Measurements from ENCODE around the gene WDR76.
"Not testable (repeated sequence)": the region's sequence is repeated elsewhere in the genome, so short reads cannot be mapped to it uniquely, and the experiment has no call there.

The WDR76 gene

GRCh38 chr15:43796566-43796965 is 30.2 kb upstream of the WDR76 start:
- Histone ChIP-seq H3K9me3 (ENCODE audit: low read length) (no peaks in the 10 kb centered on the region), H3K27me3 (ENCODE audit: control insufficient read depth in 1 of 2, insufficient read depth in 2 of 2, low read length in 2 of 2) (no peaks in the 10 kb centered on the region), H3K9ac (ENCODE audit: low read length) (no peak overlapping the region), H3K27ac (ENCODE audit: low read depth, low read length) (no peak overlapping the region), H3K4me1 (ENCODE audit: insufficient read depth, low read length) (peaks cover 45% of the 10 kb centered on the region), H3K36me3 (ENCODE audit: insufficient read depth, low read length) (peaks cover 58% of the 10 kb centered on the region), H3K4me3 (ENCODE audit: low read depth in 1 of 2, low read length in 2 of 2) (no peak overlapping the region)

DNA sequence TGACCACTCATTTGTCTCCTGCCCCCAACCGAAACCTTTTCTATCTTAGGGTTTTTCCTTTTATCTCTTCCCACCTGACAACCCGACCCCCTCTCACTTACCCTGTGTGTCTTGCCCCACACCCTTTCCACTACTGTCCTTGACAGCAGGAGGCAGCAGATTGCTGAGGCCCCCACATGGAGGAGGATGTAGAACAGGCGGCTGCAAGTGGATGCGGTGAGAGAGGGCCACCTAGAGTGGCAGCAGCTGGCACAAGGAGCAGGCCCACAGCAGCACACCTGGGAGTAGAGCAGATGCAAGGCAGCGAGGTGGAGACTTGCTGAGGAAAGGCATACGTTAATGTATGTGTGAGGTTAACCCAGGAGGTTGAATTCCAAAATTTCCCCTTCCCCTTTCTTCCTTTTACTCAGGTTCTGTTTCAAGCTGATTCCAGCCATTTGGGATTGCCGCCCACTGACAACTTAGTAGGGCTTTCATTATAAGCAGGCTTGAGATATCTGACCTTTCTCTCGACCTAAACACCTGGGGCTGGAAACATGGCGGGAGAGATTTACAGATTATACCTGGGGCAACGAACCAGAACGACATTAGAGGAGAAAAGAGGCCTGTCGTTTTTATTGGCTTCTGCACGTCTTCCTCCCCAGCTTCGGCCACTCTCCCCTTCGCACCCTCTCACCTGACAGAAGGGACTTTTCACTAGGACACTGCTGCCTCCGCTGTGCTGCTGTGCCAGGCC is 27.4 kb upstream of the WDR76 start:
- peaks cover 53% of the 10 kb centered on the region for H3K36me3 ChIP-seq (ENCODE audit: insufficient read depth, low read length)
- H3K27ac ChIP-seq (ENCODE audit: low read depth, low read length), result peak overlapping the region; percentile 52
- H3K9me3 ChIP-seq (ENCODE audit: low read length), result no peaks in the 10 kb centered on the region
- H3K4me1 ChIP-seq (ENCODE audit: insufficient read depth, low read length), result peaks cover 32% of the 10 kb centered on the region
- no peaks in the 10 kb centered on the region for H3K27me3 ChIP-seq (ENCODE audit: control insufficient read depth in 1 of 2, insufficient read depth in 2 of 2, low read length in 2 of 2)
- peak overlapping the region; percentile 31 for H3K9ac ChIP-seq (ENCODE audit: low read length)
- peak overlapping the region in 1 of 2 donors; percentile 89 for H3K4me3 ChIP-seq (ENCODE audit: low read depth in 1 of 2, low read length in 2 of 2)

- peak within 1 kb of the TSS; percentile 69 to 89 for H3K4me3 ChIP-seq (ENCODE audit: low read depth in 1 of 2, low read length in 2 of 2)
- no peaks in the 10 kb centered on the region for H3K27me3 ChIP-seq (ENCODE audit: control insufficient read depth in 1 of 2, insufficient read depth in 2 of 2, low read length in 2 of 2)
- H3K9me3 ChIP-seq (ENCODE audit: low read length), result no peaks in the 10 kb centered on the region
- peaks cover 27% of the 10 kb centered on the region for H3K4me1 ChIP-seq (ENCODE audit: insufficient read depth, low read length)
- H3K36me3 ChIP-seq (ENCODE audit: insufficient read depth, low read length), result peaks cover 53% of the 10 kb centered on the region
- H3K27ac ChIP-seq (ENCODE audit: low read depth, low read length), result peak within 1 kb of the TSS; percentile 52
- peak within 1 kb of the TSS; percentile 87 for H3K9ac ChIP-seq (ENCODE audit: low read length)
These were observed 26.9 kb upstream of the WDR76 start, which contains the start of gene SERINC4 for GRCh38 chr15:43799945-43800285. Gene SERINC4 (minus strand): TSS chr15:43800220. CDS start chr15:43799986, 234 bp downstream.

- H3K36me3 ChIP-seq (ENCODE audit: insufficient read depth, low read length), result peaks cover 53% of the 10 kb centered on the region
These were observed 26.3 kb upstream of the WDR76 start, which contains the start of gene HYPK for GRCh38 chr15:43800286-43801141. Gene HYPK (plus strand): TSS chr15:43800599. CDS start chr15:43800623, 24 bp downstream.

GRCh38 chr15:43802676-43803075 is 24.1 kb upstream of the WDR76 start:
- Histone ChIP-seq H3K4me1 (ENCODE audit: insufficient read depth, low read length) (peaks cover 15% of the 10 kb centered on the region), H3K36me3 (ENCODE audit: insufficient read depth, low read length) (peaks cover 48% of the 10 kb centered on the region)
- H3K9me3 ChIP-seq (ENCODE audit: low read length); H3K27me3 ChIP-seq (ENCODE audit: control insufficient read depth in 1 of 2, insufficient read depth in 2 of 2, low read length in 2 of 2); H3K4me3 ChIP-seq (ENCODE audit: low read depth in 1 of 2, low read length in 2 of 2); H3K27ac ChIP-seq (ENCODE audit: low read depth, low read length); H3K9ac ChIP-seq (ENCODE audit: low read length): not testable (repeated sequence)

More at GRCh38 chr15:43800286-43801141, 26.3 kb upstream of the WDR76 start, which contains the start of gene HYPK:
- H3K9me3 ChIP-seq (ENCODE audit: low read length), result no peaks in the 10 kb centered on the region
- peak within 1 kb of the TSS; percentile 87 for H3K9ac ChIP-seq (ENCODE audit: low read length)
- peak within 1 kb of the TSS; percentile 69 to 89 for H3K4me3 ChIP-seq (ENCODE audit: low read depth in 1 of 2, low read length in 2 of 2)
- no peaks in the 10 kb centered on the region for H3K27me3 ChIP-seq (ENCODE audit: control insufficient read depth in 1 of 2, insufficient read depth in 2 of 2, low read length in 2 of 2)
- peak within 1 kb of the TSS; percentile 52 for H3K27ac ChIP-seq (ENCODE audit: low read depth, low read length)
- H3K4me1 ChIP-seq (ENCODE audit: insufficient read depth, low read length), result peaks cover 21% of the 10 kb centered on the region

DNA sequence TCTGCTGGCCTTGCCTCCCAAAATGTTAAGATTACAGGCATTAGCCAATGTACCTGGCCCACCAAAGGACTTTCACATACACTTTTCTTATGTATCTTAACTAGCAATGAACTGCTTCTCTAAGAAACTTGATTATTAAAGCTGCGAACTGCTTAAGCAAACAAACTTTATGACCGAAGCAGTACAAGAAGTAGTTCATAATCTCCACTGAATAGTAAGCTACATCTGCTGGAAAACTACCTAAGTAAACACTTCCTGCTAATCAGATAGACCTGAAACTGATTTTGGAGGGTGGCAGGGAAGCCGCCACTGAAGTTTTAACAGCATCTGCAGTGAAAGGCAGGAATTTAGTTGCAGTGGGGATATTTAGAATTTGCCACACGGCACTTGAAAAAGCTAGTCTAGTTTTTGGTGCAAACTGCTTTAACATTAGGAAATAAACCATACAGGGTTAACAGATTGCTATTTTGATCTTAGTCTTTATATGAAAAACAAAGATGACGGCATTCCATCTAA is 18.3 kb upstream of the WDR76 start:
- no peak overlapping the region for H3K9ac ChIP-seq (ENCODE audit: low read length)
- peaks cover 71% of the 10 kb centered on the region for H3K36me3 ChIP-seq (ENCODE audit: insufficient read depth, low read length)
- no peaks in the 10 kb centered on the region for H3K9me3 ChIP-seq (ENCODE audit: low read length)
- H3K27ac ChIP-seq (ENCODE audit: low read depth, low read length), result no peak overlapping the region
- H3K4me1 ChIP-seq (ENCODE audit: insufficient read depth, low read length), result no peaks in the 10 kb centered on the region
- H3K4me3 ChIP-seq (ENCODE audit: low read depth in 1 of 2, low read length in 2 of 2), result no peak overlapping the region
- no peaks in the 10 kb centered on the region for H3K27me3 ChIP-seq (ENCODE audit: control insufficient read depth in 1 of 2, insufficient read depth in 2 of 2, low read length in 2 of 2)

DNA sequence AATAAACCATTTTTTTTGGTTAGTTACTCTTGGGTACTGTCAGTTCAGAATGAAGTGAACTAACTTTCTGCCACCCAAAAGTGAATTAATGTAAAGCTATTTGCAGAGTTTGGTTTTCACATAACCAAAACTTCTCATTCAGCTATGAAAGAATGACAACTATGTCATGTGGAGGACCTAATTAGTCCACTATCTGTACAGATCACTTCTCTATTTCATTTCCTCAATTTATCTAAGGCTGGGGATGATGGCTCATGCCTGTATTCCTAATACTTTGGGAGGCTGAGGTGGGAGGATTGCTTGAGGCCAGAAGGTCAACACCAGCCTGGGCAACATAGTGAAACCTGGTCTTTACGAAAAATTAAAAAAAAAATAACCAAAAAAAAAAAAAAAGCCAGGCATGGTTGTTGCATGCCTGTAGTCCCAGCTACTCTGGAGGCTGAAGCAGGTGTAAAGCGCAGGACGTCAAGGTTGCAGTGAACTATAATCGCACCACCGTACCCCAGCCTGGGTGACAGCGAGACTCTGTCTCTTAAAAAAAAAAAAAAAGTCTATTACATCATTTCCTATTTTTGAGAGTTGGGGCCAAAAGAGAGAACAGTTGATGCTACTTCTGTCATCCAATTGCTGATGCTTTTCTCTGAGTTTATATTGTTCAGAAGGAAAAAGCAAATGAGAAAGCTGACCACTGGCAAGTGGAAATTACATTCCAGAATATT is 17.7 kb upstream of the WDR76 start:
- Histone ChIP-seq H3K4me1 (ENCODE audit: insufficient read depth, low read length) (no peaks in the 10 kb centered on the region), H3K9me3 (ENCODE audit: low read length) (no peaks in the 10 kb centered on the region), H3K36me3 (ENCODE audit: insufficient read depth, low read length) (peaks cover 76% of the 10 kb centered on the region), H3K4me3 (ENCODE audit: low read depth in 1 of 2, low read length in 2 of 2) (no peak overlapping the region), H3K27me3 (ENCODE audit: control insufficient read depth in 1 of 2, insufficient read depth in 2 of 2, low read length in 2 of 2) (no peaks in the 10 kb centered on the region), H3K27ac (ENCODE audit: low read depth, low read length) (no peak overlapping the region), H3K9ac (ENCODE audit: low read length) (no peak overlapping the region)

DNA sequence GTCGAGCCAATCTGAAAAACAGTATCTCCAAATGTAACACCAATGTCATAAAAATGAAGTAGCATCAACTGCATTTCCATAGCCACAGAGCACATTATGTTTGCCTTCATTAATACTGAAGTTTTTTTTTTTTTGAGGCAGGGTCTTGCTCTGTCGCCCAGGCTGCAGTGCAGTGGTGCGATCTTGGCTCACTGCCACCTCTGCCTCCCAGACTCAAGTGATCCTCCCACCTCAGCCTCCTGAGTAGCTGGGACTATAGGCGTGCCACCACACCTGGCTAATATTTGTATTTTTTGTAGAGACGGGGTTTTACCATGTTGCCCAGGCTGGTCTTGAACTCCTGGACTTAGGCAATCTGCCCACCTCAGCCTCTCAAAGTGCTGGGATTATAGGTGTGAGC is 11.7 kb upstream of the WDR76 start:
- not testable (repeated sequence) for H3K9ac ChIP-seq (ENCODE audit: low read length); H3K27me3 ChIP-seq (ENCODE audit: control insufficient read depth in 1 of 2, insufficient read depth in 2 of 2, low read length in 2 of 2); H3K27ac ChIP-seq (ENCODE audit: low read depth, low read length); H3K9me3 ChIP-seq (ENCODE audit: low read length); H3K4me1 ChIP-seq (ENCODE audit: insufficient read depth, low read length); H3K4me3 ChIP-seq (ENCODE audit: low read depth in 1 of 2, low read length in 2 of 2)
- peaks cover 61% of the 10 kb centered on the region for H3K36me3 ChIP-seq (ENCODE audit: insufficient read depth, low read length)

DNA sequence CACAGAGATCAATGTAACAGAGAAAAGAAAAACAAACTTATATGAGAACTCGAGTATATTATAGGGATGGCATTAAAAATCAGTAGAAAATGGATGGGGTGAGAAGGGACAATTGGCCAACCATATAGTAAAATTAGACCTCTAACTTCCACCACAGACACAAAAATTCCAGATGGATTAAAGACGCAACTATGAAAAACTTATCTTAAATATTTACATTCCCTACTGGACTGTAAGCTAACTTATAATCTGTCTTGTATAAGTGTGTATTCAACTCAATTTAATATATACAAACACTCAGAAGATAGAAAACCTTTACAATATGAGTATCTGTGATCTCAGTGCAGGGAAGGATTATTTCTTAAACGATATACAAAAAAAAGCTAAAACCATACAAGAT is 5.3 kb upstream of the WDR76 start:
- no peaks in the 10 kb centered on the region for H3K9me3 ChIP-seq (ENCODE audit: low read length)
- no peaks in the 10 kb centered on the region for H3K27me3 ChIP-seq (ENCODE audit: control insufficient read depth in 1 of 2, insufficient read depth in 2 of 2, low read length in 2 of 2)
- H3K36me3 ChIP-seq (ENCODE audit: insufficient read depth, low read length), result peaks cover 11% of the 10 kb centered on the region
- H3K9ac ChIP-seq (ENCODE audit: low read length), result no peak overlapping the region
- H3K27ac ChIP-seq (ENCODE audit: low read depth, low read length), result no peak overlapping the region
- H3K4me1 ChIP-seq (ENCODE audit: insufficient read depth, low read length), result peaks cover 22% of the 10 kb centered on the region
- no peak overlapping the region for H3K4me3 ChIP-seq (ENCODE audit: low read depth in 1 of 2, low read length in 2 of 2)

DNA sequence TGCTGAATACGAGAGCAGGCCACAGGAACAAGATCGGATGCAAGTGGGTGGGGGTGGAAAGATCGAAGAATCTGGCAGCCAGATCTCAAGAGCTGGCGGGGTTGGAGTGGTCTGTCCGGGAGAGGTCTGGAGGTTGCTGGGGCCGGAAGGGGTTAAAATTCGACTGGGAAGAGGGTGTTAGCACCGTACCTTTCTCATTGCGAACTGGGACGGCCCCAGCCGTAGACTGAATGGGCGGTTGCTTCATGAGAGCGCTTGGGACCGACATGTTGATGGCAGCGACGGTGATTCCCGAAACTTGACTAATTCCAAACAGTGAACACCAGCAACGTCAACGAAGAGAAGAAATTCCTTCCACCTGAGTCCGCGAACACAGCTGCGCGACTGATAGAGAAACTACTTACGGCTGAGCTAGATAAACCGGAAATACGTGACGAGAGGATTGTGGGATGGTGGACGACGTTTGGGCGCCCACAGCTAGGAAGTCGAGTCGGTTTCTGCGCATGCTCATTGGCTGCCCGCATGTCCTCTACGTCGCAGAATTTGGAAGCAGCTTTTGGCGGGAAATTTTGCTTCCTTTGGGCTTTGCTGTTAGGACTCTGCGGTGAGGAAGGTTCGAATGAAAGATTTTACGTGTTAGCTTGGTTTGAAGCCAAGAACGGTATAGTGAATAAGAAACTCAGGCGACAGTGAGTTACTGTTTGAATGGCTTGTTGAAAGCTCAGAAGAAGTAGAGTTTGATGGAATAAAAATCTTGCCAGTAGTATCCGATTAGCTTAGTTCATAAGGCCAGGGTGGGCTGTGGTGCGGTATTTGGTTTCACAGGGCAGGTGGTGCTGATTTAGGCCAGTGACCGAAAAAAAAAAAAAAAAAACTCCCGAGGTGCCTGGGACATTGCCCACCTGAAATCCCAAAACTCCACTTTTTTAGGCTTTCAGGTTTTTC is 2.2 kb upstream of the WDR76 start, which contains the start of gene MFAP1:
MFAP1 (minus strand) TSS at position 389 of the 945 bp plus-strand sequence; CDS start at position 268, 121 bp downstream.
- Histone ChIP-seq H3K36me3 (ENCODE audit: insufficient read depth, low read length) (no peaks in the 10 kb centered on the region), H3K4me1 (ENCODE audit: insufficient read depth, low read length) (peaks cover 22% of the 10 kb centered on the region), H3K27me3 (ENCODE audit: control insufficient read depth in 1 of 2, insufficient read depth in 2 of 2, low read length in 2 of 2) (no peaks in the 10 kb centered on the region), H3K9me3 (ENCODE audit: low read length) (no peaks in the 10 kb centered on the region), H3K9ac (ENCODE audit: low read length) (peak within 1 kb of the TSS; percentile 93), H3K4me3 (ENCODE audit: low read depth in 1 of 2, low read length in 2 of 2) (peak within 1 kb of the TSS; percentile 84 to 93), H3K27ac (ENCODE audit: low read depth, low read length) (peak within 1 kb of the TSS; percentile 87)

Data from muscle layer of colon (tissue), 2 donors.